ENCODE data around the gene INSYN1. TPM values are rescaled to one million over a fixed set of nuclear protein-coding genes. Genes with fewer than 3 reads are reported as not detected.

Gene INSYN1
- total and polyA plus RNA-seq, 3 experiments from 2014 or later, result not detected

DNA sequence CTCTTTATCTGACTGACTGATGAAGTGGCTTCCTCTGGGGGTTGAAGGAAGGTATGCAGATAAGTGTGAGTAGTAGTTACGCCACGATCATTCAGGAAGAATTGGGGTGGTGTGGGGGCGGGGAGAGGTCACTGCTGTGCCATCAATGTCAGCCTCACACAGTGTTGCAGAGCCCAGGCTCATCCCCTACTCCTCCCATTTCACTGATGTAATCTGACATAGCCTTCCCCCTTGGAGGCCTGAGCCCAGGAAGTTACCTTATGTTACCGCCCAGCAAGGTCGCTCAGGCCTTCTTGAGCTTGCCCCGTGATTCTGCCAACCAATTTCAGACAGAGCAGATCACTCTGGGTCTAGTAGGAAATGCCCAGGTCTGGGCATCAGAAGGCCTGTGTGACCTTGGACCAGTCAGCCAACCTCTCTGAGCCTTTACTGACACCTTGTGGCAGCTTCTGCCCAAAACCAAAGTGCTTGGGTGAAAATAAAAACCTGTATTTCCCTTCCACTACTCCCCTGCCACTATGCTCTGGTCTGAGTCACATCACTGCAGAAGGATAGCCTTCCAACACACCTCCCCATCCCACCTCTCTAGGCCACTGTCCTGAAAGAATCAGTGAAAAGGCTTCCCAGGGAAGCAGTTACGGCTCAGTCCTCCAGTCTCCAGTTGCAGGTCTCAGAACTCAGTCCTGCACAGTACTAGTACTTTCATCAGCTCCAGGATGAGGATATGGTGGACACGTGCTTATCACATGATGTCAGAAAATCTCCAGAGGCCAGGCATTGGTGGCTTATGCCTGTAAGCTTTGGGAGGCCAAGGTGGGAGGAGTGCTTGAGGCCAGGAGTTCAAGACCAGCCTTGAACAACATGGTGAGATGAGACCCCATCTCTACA, 28.1 kb upstream of the INSYN1 start:
- no peaks in the 10 kb centered on the region for H3K27me3 ChIP-seq (ENCODE audit: insufficient read depth, low read length, poor library complexity, severe bottlenecking)
- no peaks in the 10 kb centered on the region for H3K9me3 ChIP-seq (ENCODE audit: low read length)
- no peaks in the 10 kb centered on the region for H3K36me3 ChIP-seq (ENCODE audit: insufficient read depth, low read length)
- no peaks in the 10 kb centered on the region for H3K4me1 Mint-ChIP-seq
- no peak overlapping the region for H3K4me3 ChIP-seq (ENCODE audit: low read length)
- no peak overlapping the region for H3K27ac ChIP-seq (ENCODE audit: low read depth, low read length)
- H3K36me3 Mint-ChIP-seq, result no peaks in the 10 kb centered on the region
- no peak for DNase-seq
- peaks cover 0 to 1% of the 10 kb centered on the region in 2 donors for H3K27me3 Mint-ChIP-seq
- no peak overlapping the region for H3K4me3 Mint-ChIP-seq
- no peaks in the 10 kb centered on the region for H3K4me1 ChIP-seq (ENCODE audit: insufficient read depth, low read length)
- ChIA-PET CTCF (no interaction called here), POLR2A (no interaction called here)
- no peak overlapping the region for H3K27ac Mint-ChIP-seq
- H3K9me3 Mint-ChIP-seq, result peaks cover 0 to 1% (median 0%) of the 10 kb centered on the region in 5 donors

DNA sequence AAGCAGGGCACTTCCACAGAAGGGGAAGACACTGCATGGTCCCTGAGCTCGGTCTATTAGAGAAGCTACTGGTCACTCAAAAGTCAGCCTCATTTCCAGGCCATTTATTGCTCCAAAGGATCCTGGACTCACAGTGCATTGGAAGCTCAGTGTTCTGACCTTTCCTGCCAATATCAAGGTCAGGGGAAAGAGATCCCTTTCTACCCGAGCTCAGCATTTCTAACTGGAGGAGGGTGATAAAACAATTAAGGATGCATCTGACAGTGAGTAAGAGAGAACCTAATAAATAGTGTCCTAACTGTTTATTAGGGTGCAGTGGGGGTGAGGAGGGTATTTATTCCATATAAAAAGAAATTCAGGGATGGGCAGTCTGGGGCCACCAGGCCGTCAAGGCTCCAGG, 26.8 kb upstream of the INSYN1 start:
- no peaks in the 10 kb centered on the region for H3K4me1 Mint-ChIP-seq
- no peaks in the 10 kb centered on the region for H3K36me3 ChIP-seq (ENCODE audit: insufficient read depth, low read length)
- DNase-seq, result no peak
- H3K4me3 Mint-ChIP-seq, result no peak overlapping the region
- H3K4me3 ChIP-seq (ENCODE audit: low read length), result no peak overlapping the region
- peaks cover 0 to 1% (median 0%) of the 10 kb centered on the region in 5 donors for H3K9me3 Mint-ChIP-seq
- peaks cover 1 to 4% of the 10 kb centered on the region in 2 donors for H3K27me3 Mint-ChIP-seq
- no peaks in the 10 kb centered on the region for H3K27me3 ChIP-seq (ENCODE audit: insufficient read depth, low read length, poor library complexity, severe bottlenecking)
- H3K27ac ChIP-seq (ENCODE audit: low read depth, low read length), result no peak overlapping the region
- H3K9me3 ChIP-seq (ENCODE audit: low read length), result no peaks in the 10 kb centered on the region
- H3K36me3 Mint-ChIP-seq, result no peaks in the 10 kb centered on the region
- H3K27ac Mint-ChIP-seq, result no peak overlapping the region
- H3K4me1 ChIP-seq (ENCODE audit: insufficient read depth, low read length), result no peaks in the 10 kb centered on the region
- ChIA-PET POLR2A (no interaction called here), CTCF (no interaction called here)

DNA sequence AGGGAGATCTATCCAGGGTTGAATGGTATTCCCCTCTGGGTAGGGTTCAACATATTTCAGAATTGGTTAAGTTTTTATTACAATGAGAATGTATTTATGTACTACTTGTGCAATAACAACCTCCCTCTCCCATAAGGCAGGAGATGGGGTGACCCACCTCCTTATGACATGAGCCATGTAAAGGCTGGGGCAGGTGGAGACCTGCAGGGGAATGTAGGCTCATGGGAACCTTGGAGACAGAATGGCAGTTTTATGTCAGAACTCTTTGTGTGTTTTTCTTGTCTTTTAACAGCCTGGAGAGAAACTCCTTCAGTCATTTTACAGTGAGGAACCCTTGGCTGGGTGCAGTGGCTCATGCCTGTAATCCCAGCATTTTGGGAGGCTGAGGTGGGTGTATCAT, 24.6 kb upstream of the INSYN1 start:
- Mint-ChIP-seq H3K27ac (no peak overlapping the region), H3K27me3 (peaks cover 0 to 16% of the 10 kb centered on the region in 2 donors)

DNA sequence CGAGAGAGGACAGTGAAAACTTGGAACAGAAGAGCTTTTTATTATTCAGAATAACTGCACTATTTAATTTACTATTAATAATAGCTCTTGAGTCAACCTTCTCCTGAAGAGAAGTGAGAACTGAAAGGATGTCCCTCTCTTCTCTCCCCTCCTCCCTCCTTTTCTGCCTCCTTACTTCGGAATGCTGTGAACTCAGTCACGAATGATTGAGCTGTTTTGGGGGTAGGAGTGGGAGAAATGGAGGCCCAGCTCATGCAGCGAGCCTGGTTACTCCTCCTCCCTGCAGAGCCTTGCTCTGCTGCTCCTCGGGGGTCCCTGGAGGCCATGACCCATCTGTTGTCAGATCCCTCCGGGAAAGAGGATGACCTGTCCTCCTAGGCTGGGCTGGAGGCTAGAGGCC, 20.3 kb upstream of the INSYN1 start:
- no peaks in the 10 kb centered on the region for H3K9me3 ChIP-seq (ENCODE audit: low read length)
- no peak overlapping the region for H3K27ac Mint-ChIP-seq

More for the DNA sequence above, 24.6 kb upstream of the INSYN1 start:
- ChIA-PET CTCF (no interaction called here), POLR2A (no interaction called here)
- Mint-ChIP-seq H3K9me3 (no peaks in the 10 kb centered on the region), H3K4me1 (no peaks in the 10 kb centered on the region), H3K4me3 (no peak overlapping the region), H3K36me3 (no peaks in the 10 kb centered on the region)
- H3K27me3 ChIP-seq (ENCODE audit: insufficient read depth, low read length, poor library complexity, severe bottlenecking), result no peaks in the 10 kb centered on the region
- no peaks in the 10 kb centered on the region for H3K36me3 ChIP-seq (ENCODE audit: insufficient read depth, low read length)
- H3K4me1 ChIP-seq (ENCODE audit: insufficient read depth, low read length), result no peaks in the 10 kb centered on the region
- H3K4me3 ChIP-seq (ENCODE audit: low read length), result no peak overlapping the region
- no peak for DNase-seq
- no peak overlapping the region for H3K27ac ChIP-seq (ENCODE audit: low read depth, low read length)
- H3K9me3 ChIP-seq (ENCODE audit: low read length), result no peaks in the 10 kb centered on the region

DNA sequence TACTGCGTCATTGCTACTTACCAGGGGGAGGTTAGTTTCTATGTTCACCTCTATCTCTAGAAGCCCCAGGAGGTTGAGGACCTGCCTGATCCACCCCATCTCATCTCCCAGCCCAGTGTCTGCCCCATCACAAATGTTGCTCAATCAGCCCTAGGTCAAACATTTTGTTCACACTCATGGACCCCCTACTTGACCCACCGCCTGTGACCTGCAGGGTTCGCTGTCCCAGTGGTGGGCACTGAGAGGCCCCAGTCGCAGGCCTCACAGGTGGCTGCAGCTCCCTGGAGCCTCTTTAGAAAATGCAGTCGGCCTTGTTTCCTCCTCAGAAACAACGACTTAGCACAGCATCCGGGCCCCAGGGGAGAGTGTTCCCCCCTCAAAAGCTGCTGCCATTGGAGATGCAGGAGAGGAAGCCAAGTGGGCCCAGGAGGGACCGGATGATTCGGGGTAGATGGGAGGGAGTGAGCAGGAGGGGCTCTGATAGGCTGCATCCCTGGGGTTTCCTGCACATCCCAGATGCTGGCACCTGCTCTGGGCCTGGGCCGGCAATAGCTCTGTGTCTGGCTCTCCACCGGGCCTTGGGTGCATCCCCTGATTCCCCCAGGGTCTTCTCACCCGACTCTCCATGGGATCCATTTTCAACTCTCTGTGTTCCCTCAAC, 18.4 kb upstream of the INSYN1 start:
- Mint-ChIP-seq H3K4me3 (no peak overlapping the region), H3K9me3 (no peaks in the 10 kb centered on the region), H3K27me3 (peaks cover 3 to 35% of the 10 kb centered on the region in 2 donors), H3K4me1 (no peaks in the 10 kb centered on the region), H3K27ac (no peak overlapping the region), H3K36me3 (no peaks in the 10 kb centered on the region)
- no peaks in the 10 kb centered on the region for H3K36me3 ChIP-seq (ENCODE audit: insufficient read depth, low read length)
- POLR2A ChIA-PET, result no interaction called here
- CTCF ChIA-PET, result no interaction called here
- H3K27me3 ChIP-seq (ENCODE audit: insufficient read depth, low read length, poor library complexity, severe bottlenecking), result no peaks in the 10 kb centered on the region
- no peak overlapping the region for H3K4me3 ChIP-seq (ENCODE audit: low read length)
- no peaks in the 10 kb centered on the region for H3K4me1 ChIP-seq (ENCODE audit: insufficient read depth, low read length)
- no peak for DNase-seq
- H3K9me3 ChIP-seq (ENCODE audit: low read length), result no peaks in the 10 kb centered on the region
- H3K27ac ChIP-seq (ENCODE audit: low read depth, low read length), result no peak overlapping the region

More for the DNA sequence above, 20.3 kb upstream of the INSYN1 start:
- DNase-seq, result no peak
- Mint-ChIP-seq H3K9me3 (no peaks in the 10 kb centered on the region), H3K27me3 (peaks cover 3 to 27% of the 10 kb centered on the region in 2 donors), H3K36me3 (no peaks in the 10 kb centered on the region), H3K4me1 (no peaks in the 10 kb centered on the region), H3K4me3 (no peak overlapping the region)
- no peaks in the 10 kb centered on the region for H3K4me1 ChIP-seq (ENCODE audit: insufficient read depth, low read length)
- H3K27me3 ChIP-seq (ENCODE audit: insufficient read depth, low read length, poor library complexity, severe bottlenecking), result no peaks in the 10 kb centered on the region
- no peak overlapping the region for H3K27ac ChIP-seq (ENCODE audit: low read depth, low read length)
- CTCF ChIA-PET, result no interaction called here
- no peak overlapping the region for H3K4me3 ChIP-seq (ENCODE audit: low read length)
- POLR2A ChIA-PET, result no interaction called here
- H3K36me3 ChIP-seq (ENCODE audit: insufficient read depth, low read length), result no peaks in the 10 kb centered on the region

DNA sequence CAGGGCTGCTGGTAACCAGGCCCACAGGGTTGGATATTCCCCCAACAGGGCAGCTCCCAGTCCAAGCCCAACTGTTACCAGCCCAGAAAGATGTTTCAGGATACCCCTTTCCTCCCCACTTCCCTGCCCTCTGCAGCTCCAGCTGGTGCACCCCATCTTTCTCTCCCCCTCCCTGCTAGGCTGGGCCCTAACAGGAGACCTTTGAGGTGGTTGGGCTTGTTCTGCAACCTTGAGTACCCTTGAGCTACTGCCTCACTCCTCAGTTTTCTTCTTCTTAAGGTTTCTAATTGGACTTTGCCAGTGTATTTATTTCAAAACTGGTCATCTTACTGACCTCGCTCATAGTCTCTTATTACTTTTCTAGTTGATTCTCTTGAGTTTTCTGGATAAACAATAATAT, 16.9 kb upstream of the INSYN1 start:
- H3K9me3 ChIP-seq (ENCODE audit: low read length), result no peaks in the 10 kb centered on the region
- H3K4me3 ChIP-seq (ENCODE audit: low read length), result no peak overlapping the region
- ChIA-PET CTCF (no interaction called here), POLR2A (no interaction called here)
- Mint-ChIP-seq H3K9me3 (no peaks in the 10 kb centered on the region), H3K4me3 (no peak overlapping the region), H3K4me1 (no peaks in the 10 kb centered on the region), H3K36me3 (no peaks in the 10 kb centered on the region), H3K27ac (no peak overlapping the region), H3K27me3 (peaks cover 6 to 39% of the 10 kb centered on the region in 2 donors)
- no peaks in the 10 kb centered on the region for H3K36me3 ChIP-seq (ENCODE audit: insufficient read depth, low read length)
- H3K4me1 ChIP-seq (ENCODE audit: insufficient read depth, low read length), result no peaks in the 10 kb centered on the region
- H3K27me3 ChIP-seq (ENCODE audit: insufficient read depth, low read length, poor library complexity, severe bottlenecking), result no peaks in the 10 kb centered on the region
- no peak for DNase-seq
- no peak overlapping the region for H3K27ac ChIP-seq (ENCODE audit: low read depth, low read length)

DNA sequence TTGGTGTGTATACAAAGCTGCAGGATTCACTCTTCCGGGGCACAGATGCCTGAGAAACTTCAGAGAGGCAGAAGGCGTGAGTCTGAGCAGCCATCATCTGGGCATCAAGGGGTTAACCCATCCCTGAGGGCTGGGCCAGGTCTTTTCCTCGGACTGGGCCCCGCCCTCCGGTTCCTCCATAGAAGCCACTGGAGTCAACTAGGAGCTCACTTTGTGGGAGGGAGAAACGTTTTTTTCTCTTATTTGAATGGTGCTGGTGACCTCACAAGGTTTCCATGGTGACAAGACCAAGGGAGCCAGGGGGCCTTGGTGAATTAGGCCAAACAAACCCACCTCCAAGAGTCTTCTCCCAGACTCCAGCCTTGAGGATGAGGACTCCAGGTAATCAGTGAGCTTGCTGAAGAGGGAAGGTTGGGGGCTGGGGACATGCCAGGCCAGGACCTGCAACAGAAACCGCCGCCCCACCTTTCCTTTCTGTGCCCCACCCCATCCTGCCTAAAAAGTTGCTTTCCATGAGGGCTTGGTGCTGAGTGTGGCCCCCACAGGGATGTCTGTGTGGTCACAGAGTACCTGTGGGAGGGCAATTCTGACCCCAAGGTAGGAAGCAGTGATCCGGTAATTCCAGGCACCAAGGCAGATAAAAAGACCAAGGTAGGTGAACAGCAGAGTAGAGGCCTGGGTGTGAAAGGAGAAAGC, 14.8 kb upstream of the INSYN1 start:
- POLR2A ChIA-PET, result no interaction called here
- Histone ChIP-seq H3K27me3 (ENCODE audit: insufficient read depth, low read length, poor library complexity, severe bottlenecking) (no peaks in the 10 kb centered on the region), H3K4me3 (ENCODE audit: low read length) (no peak overlapping the region), H3K9me3 (ENCODE audit: low read length) (no peaks in the 10 kb centered on the region), H3K4me1 (ENCODE audit: insufficient read depth, low read length) (no peaks in the 10 kb centered on the region), H3K27ac (ENCODE audit: low read depth, low read length) (no peak overlapping the region), H3K36me3 (ENCODE audit: insufficient read depth, low read length) (no peaks in the 10 kb centered on the region)
- no peaks in the 10 kb centered on the region for H3K9me3 Mint-ChIP-seq
- peaks cover 9 to 35% of the 10 kb centered on the region in 2 donors for H3K27me3 Mint-ChIP-seq
- H3K36me3 Mint-ChIP-seq, result no peaks in the 10 kb centered on the region
- no peak overlapping the region for H3K4me3 Mint-ChIP-seq
- peak overlapping the region in 1 of 8 donors; percentile 26 for H3K27ac Mint-ChIP-seq
- no peak for DNase-seq
- CTCF ChIA-PET, result no interaction called here
- H3K4me1 Mint-ChIP-seq, result no peaks in the 10 kb centered on the region

DNA sequence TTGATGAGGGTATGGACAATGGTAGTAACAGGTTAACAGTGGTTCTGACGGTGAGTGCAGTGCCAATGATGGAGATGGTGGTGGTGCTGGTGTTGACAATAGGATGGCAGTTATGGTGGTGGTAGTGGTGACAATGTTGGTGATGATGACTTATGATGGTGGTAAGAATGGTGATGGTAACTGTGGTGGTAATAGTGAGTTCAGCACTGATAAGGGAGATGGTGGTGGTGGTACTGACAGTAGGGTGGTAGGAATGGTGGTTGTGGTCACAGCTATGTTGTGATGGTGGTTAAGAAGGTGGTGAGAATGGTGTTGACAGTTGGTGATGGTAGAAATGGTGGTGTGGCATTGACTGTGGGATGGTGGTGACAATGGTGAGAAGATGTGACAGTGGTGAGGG, 13.4 kb upstream of the INSYN1 start:
- POLR2A ChIA-PET, result no interaction called here
- Mint-ChIP-seq H3K36me3 (no peaks in the 10 kb centered on the region), H3K27me3 (peaks cover 7 to 28% of the 10 kb centered on the region in 2 donors), H3K4me1 (no peaks in the 10 kb centered on the region), H3K4me3 (no peak overlapping the region), H3K9me3 (no peaks in the 10 kb centered on the region), H3K27ac (no peak overlapping the region)
- no peak for DNase-seq
- Histone ChIP-seq H3K27me3 (ENCODE audit: insufficient read depth, low read length, poor library complexity, severe bottlenecking) (no peaks in the 10 kb centered on the region), H3K36me3 (ENCODE audit: insufficient read depth, low read length) (no peaks in the 10 kb centered on the region), H3K9me3 (ENCODE audit: low read length) (no peaks in the 10 kb centered on the region), H3K4me3 (ENCODE audit: low read length) (no peak overlapping the region), H3K4me1 (ENCODE audit: insufficient read depth, low read length) (no peaks in the 10 kb centered on the region), H3K27ac (ENCODE audit: low read depth, low read length) (no peak overlapping the region)
- CTCF ChIA-PET, result no interaction called here
